Retinal pigment epithelial cell (primary cell): Measurements from ENCODE around the gene PITPNC1.

ENCODE experiments used
- DNase-seq: peaks from one replicate; pipeline ENCODE4 v3.0.0-alpha.2; 2010; ENCODE audit warnings: low read depth
- H3K4me3 ChIP-seq: 2 replicates; pipeline ENCODE4 v1.5.1; 2011; ENCODE audit warnings: mild to moderate bottlenecking, low read length, control low read depth, moderate library complexity
- CTCF ChIP-seq: conservative IDR thresholded peaks from 2 replicates; pipeline ENCODE4 v1.5.1; 2011; ENCODE audit warnings: low read depth, low read length, control low read depth, inconsistent platforms

PITPNC1 gene

DNA sequence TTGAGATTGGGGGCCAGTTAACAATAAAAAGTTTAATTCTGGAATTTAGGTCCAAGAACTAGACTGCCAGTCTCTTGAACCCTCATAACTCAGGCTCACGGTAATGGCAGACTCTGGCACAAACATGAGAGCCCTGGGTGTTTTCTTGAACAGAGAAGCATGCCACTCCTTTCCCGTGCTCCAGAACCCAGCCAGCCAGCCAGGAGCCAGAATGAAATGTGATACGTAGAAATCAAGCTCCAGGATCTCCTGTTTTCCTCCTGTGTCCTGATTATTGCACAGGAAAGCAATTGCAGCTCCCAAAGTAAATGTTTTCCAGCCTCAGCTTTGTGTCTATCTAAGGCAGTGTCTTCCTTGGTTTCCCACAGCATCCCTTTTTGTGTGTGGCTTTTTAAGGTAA is 294.4 kb downstream of the PITPNC1 start:
- H3K4me3 ChIP-seq = no peak overlapping the region
- TF ChIP-seq CTCF = no peak
- no peak for DNase-seq

GRCh38 chr17:67672592-67673335 is 295.7 kb downstream of the PITPNC1 start:
- no peak for DNase-seq
- no peak for TF ChIP-seq CTCF
- H3K4me3 ChIP-seq = no peak overlapping the region

- no peak overlapping the region for H3K4me3 ChIP-seq
- no peak for TF ChIP-seq CTCF
- DNase-seq = no peak
Observed at GRCh38 chr17:67675481-67675880, 298.4 kb downstream of the PITPNC1 start.

DNA sequence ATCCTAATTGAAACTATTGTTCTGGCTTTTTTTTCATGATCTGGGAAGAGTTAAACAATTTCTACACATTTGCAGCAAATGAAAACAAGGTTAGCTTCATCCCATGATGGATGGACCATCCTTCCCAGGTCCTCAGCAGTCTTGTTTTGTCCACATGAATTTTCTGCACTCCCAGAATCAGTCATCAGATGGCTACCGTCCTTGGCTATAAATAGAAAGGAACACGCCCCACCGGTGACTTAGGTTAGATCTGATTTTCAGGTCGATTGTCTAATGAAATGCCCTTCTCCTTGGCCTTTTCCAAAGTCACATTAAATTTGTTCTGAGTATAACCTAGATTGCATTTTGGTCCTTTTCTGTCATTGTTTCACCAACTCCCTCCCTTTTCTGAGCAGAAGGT is 299.2 kb downstream of the PITPNC1 start:
- TF ChIP-seq CTCF = no peak
- no peak overlapping the region for H3K4me3 ChIP-seq
- no peak for DNase-seq

DNA sequence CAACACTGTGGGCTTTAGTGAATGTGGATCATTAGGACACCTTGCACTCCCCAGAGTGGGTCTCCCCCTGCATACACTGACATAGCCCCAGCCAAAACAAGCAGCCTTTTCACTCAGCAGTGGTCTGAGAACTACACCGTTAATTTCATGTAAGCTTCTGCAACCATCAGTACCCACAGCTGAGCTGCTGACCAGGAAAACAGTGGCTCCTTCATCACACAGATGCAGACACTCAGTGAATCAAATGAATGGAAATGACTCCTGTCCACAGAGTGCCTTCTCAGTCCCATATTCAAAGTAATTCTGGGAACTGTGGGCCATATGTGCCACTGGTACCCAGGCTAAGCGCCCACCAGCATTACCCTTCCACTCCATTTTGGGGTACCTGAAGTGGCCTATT is 301.3 kb downstream of the PITPNC1 start:
- TF ChIP-seq CTCF = no peak
- no peak overlapping the region for H3K4me3 ChIP-seq
- DNase-seq = no peak

DNA sequence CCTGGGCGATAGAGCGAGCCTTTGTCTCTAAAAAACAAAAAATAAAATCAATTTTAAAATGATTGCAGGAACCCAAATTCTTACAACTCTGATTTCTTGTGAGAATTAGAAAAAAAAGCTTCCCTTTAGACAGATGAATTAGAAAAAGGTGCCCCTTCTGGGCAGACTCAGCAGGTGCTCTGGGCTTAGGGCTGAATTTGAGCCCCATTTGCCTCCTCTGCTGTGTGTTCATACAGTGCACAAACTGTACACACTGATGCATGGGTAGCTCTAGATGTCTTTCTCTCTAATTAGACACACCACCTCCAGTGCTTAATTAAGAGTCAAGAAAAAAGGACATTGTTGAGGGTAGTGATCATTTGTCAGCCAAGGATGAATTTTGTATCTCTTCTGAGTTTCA is 302.1 kb downstream of the PITPNC1 start:
- no peak for TF ChIP-seq CTCF
- H3K4me3 ChIP-seq = no peak overlapping the region
- no peak for DNase-seq

GRCh38 chr17:67679721-67680120 is 302.6 kb downstream of the PITPNC1 start:
- no peak for DNase-seq
- no peak overlapping the region for H3K4me3 ChIP-seq
- no peak for TF ChIP-seq CTCF
